ENCODE results near the gene WWP2.

Gene WWP2

GRCh38 chr16:69890114-69890891 is 128.2 kb downstream of the WWP2 start:
- peak; percentile 44 for DNase-seq (ENCODE audit: low read depth)

- no peak for DNase-seq (ENCODE audit: low read depth)
These were observed 128.8 kb downstream of the WWP2 start for GRCh38 chr16:69890892-69891282.

GRCh38 chr16:69892378-69892777 is 130.2 kb downstream of the WWP2 start:
- no peak for DNase-seq (ENCODE audit: low read depth)

- no peak for DNase-seq (ENCODE audit: low read depth)
These were observed 131.0 kb downstream of the WWP2 start for GRCh38 chr16:69893106-69893505.

- no peak for DNase-seq (ENCODE audit: low read depth)
These were observed 132.5 kb downstream of the WWP2 start for GRCh38 chr16:69894676-69895075.

GRCh38 chr16:69903865-69904415 is 141.8 kb downstream of the WWP2 start:
- DNase-seq (ENCODE audit: low read depth), result no peak

- no peak for DNase-seq (ENCODE audit: low read depth)
These were observed 142.5 kb downstream of the WWP2 start for GRCh38 chr16:69904495-69905170.

GRCh38 chr16:69905171-69905555 is 143.0 kb downstream of the WWP2 start:
- DNase-seq (ENCODE audit: low read depth), result no peak

- DNase-seq (ENCODE audit: low read depth), result peak; percentile 91
These were observed 144.8 kb downstream of the WWP2 start for GRCh38 chr16:69906838-69907401.

GRCh38 chr16:69909043-69909442 is 146.9 kb downstream of the WWP2 start:
- no peak for DNase-seq (ENCODE audit: low read depth)

GRCh38 chr16:69909760-69910159 is 147.6 kb downstream of the WWP2 start:
- DNase-seq (ENCODE audit: low read depth), result no peak

GRCh38 chr16:69910964-69911363 is 148.8 kb downstream of the WWP2 start:
- DNase-seq (ENCODE audit: low read depth), result no peak

- DNase-seq (ENCODE audit: low read depth), result no peak
These were observed 154.3 kb downstream of the WWP2 start for GRCh38 chr16:69916462-69916861.

GRCh38 chr16:69917311-69917710 is 155.2 kb downstream of the WWP2 start:
- no peak for DNase-seq (ENCODE audit: low read depth)

- peak; percentile 98 for DNase-seq (ENCODE audit: low read depth)
These were observed 155.6 kb downstream of the WWP2 start for GRCh38 chr16:69917739-69918138.

- DNase-seq (ENCODE audit: low read depth), result peak; percentile 24
These were observed 156.1 kb downstream of the WWP2 start for GRCh38 chr16:69918241-69918640.

- DNase-seq (ENCODE audit: low read depth), result peak; percentile 23
These were observed 159.0 kb downstream of the WWP2 start for GRCh38 chr16:69921127-69921526.

- no peak for DNase-seq (ENCODE audit: low read depth)
These were observed 160.1 kb downstream of the WWP2 start for GRCh38 chr16:69922200-69922599.

- no peak for DNase-seq (ENCODE audit: low read depth)
These were observed 162.1 kb downstream of the WWP2 start for GRCh38 chr16:69924041-69924775.

GRCh38 chr16:69924777-69925191 is 162.7 kb downstream of the WWP2 start:
- peak; percentile 86 for DNase-seq (ENCODE audit: low read depth)

- DNase-seq (ENCODE audit: low read depth), result no peak
These were observed 163.2 kb downstream of the WWP2 start for GRCh38 chr16:69925311-69925710.

GRCh38 chr16:69926241-69926640 is 164.1 kb downstream of the WWP2 start:
- no peak for DNase-seq (ENCODE audit: low read depth)

Data from iris pigment epithelial cell (primary cell).